ENCODE measurements around the gene PCDH9.

The PCDH9 gene

DNA sequence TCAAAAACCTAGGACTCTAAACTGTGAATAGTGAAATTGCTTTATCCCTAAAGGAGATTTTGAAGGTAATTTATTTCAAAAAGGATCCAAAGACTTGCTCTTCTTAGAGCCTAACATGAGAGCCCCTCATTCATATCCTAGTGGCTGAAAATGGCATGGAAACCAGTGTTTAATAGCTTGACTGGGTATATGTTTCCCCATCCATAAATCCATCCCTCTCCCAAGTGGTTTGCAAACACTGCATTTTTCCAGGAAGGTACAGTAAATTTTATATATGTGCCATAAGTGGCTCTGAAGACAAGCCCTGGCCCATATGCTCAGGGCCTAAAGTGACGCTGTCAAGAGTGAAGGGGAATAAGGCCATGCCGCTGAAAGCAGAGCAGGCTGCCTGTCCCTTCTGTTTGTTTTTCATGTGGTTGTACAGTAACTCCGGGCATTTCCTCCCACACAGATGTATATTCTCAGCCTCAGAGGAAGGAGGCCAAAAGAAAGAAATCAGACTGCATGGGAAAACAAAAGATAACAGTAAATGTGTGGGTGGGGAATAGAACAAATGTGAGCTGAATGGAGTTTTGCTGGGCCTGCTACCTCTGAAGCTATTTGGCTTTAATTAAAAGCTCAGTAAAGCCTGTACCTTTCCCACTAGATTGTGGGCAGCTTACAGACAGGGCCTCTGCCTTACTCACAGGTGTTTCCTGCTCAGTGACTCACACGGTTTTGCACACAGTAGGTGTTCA is 181.9 kb downstream of the PCDH9 start:
- no peaks in the 10 kb centered on the region for H4K20me1 ChIP-seq (ENCODE audit: insufficient read depth, low read length)
- H3K9me3 ChIP-seq (ENCODE audit: insufficient read depth, low read length) = no peaks in the 10 kb centered on the region
- no peak overlapping the region for H3K4me3 ChIP-seq (ENCODE audit: low read length)
- no peak overlapping the region for H3K4me2 ChIP-seq (ENCODE audit: low read length)
- H3K27me3 ChIP-seq (ENCODE audit: low read depth, low read length) = no peaks in the 10 kb centered on the region
- H3K9ac ChIP-seq (ENCODE audit: low read length) = no peak overlapping the region
- no peak overlapping the region for H2AFZ ChIP-seq (ENCODE audit: low read depth, low read length)
- no peaks in the 10 kb centered on the region for H3K4me1 ChIP-seq (ENCODE audit: low read length)
- H3K79me2 ChIP-seq (ENCODE audit: low read length) = no peaks in the 10 kb centered on the region
- H3K36me3 ChIP-seq (replicated peaks; ENCODE audit: low read depth, low read length) = no peaks in the 10 kb centered on the region
- no peak overlapping the region for H3K27ac ChIP-seq (ENCODE audit: low read length)
- no peak for TF ChIP-seq EZH2phosphoT487 (IDR thresholded peaks at IDR 0.05; ENCODE audit: low read depth)
- TF ChIP-seq, protein P1, sequence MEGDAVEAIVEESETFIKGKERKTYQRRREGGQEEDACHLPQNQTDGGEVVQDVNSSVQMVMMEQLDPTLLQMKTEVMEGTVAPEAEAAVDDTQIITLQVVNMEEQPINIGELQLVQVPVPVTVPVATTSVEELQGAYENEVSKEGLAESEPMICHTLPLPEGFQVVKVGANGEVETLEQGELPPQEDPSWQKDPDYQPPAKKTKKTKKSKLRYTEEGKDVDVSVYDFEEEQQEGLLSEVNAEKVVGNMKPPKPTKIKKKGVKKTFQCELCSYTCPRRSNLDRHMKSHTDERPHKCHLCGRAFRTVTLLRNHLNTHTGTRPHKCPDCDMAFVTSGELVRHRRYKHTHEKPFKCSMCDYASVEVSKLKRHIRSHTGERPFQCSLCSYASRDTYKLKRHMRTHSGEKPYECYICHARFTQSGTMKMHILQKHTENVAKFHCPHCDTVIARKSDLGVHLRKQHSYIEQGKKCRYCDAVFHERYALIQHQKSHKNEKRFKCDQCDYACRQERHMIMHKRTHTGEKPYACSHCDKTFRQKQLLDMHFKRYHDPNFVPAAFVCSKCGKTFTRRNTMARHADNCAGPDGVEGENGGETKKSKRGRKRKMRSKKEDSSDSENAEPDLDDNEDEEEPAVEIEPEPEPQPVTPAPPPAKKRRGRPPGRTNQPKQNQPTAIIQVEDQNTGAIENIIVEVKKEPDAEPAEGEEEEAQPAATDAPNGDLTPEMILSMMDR (IDR thresholded peaks at IDR 0.05; ENCODE audit: low read depth, low read length) = no peak

DNA sequence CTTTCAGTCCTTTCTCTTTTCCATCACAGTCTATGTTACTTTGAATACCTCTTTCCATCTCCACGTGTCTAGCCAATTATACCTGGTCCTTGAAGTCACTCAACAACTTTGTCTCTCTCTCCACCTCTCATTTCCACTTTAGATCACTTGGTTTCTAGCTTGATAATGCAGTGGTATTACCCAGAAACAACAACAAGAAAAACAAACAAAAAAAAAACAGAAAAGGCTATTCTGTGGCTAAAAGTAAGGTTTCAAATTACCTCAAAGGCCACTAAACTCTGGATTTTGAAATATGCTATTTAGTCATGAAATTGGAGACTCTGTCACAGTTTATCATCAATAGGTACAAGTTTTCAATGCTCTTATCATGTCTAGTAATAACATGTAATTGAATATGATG is 184.8 kb downstream of the PCDH9 start:
- H4K20me1 ChIP-seq (ENCODE audit: insufficient read depth, low read length) = no peaks in the 10 kb centered on the region
- H3K4me2 ChIP-seq (ENCODE audit: low read length) = no peak overlapping the region
- no peak overlapping the region for H2AFZ ChIP-seq (ENCODE audit: low read depth, low read length)

DNA sequence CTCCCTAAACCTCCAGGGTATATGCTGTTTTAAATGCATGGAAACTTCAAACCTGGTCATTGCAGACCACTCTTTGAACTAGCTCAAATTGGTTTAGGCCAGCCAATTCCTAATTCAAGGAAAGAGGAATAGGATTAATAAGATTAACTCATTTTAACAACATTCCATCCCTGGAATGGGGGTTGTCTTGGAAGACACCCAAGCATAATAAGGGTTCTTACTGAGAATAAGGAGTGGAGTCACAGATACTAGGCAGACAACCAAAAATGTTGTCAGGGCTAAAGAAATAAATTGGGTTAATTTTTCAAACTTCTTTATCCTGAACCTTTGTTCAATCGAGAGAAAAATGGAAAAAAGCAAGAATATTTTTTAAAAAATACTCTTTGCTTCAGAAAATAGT is 186.2 kb downstream of the PCDH9 start:
- no peaks in the 10 kb centered on the region for H3K9me3 ChIP-seq (ENCODE audit: insufficient read depth, low read length)
- no peaks in the 10 kb centered on the region for H3K27me3 ChIP-seq (ENCODE audit: low read depth, low read length)
- TF ChIP-seq, protein P1 (IDR thresholded peaks at IDR 0.05; ENCODE audit: low read depth, low read length) = no peak
- TF ChIP-seq EZH2phosphoT487 (IDR thresholded peaks at IDR 0.05; ENCODE audit: low read depth) = no peak
- H3K79me2 ChIP-seq (ENCODE audit: low read length) = no peaks in the 10 kb centered on the region
- H2AFZ ChIP-seq (ENCODE audit: low read depth, low read length) = no peak overlapping the region
- H3K9ac ChIP-seq (ENCODE audit: low read length) = no peak overlapping the region
- no peak overlapping the region for H3K4me3 ChIP-seq (ENCODE audit: low read length)
- H4K20me1 ChIP-seq (ENCODE audit: insufficient read depth, low read length) = no peaks in the 10 kb centered on the region
- H3K27ac ChIP-seq (ENCODE audit: low read length) = no peak overlapping the region
- H3K4me1 ChIP-seq (ENCODE audit: low read length) = no peaks in the 10 kb centered on the region
- no peak overlapping the region for H3K4me2 ChIP-seq (ENCODE audit: low read length)
- H3K36me3 ChIP-seq (replicated peaks; ENCODE audit: low read depth, low read length) = no peaks in the 10 kb centered on the region

More for the DNA sequence above, 184.8 kb downstream of the PCDH9 start:
- no peaks in the 10 kb centered on the region for H3K79me2 ChIP-seq (ENCODE audit: low read length)
- no peaks in the 10 kb centered on the region for H3K4me1 ChIP-seq (ENCODE audit: low read length)
- H3K27ac ChIP-seq (ENCODE audit: low read length) = no peak overlapping the region
- no peak overlapping the region for H3K9ac ChIP-seq (ENCODE audit: low read length)
- TF ChIP-seq, protein P1 (IDR thresholded peaks at IDR 0.05; ENCODE audit: low read depth, low read length) = no peak
- no peak for TF ChIP-seq EZH2phosphoT487 (IDR thresholded peaks at IDR 0.05; ENCODE audit: low read depth)
- H3K27me3 ChIP-seq (ENCODE audit: low read depth, low read length) = no peaks in the 10 kb centered on the region
- H3K9me3 ChIP-seq (ENCODE audit: insufficient read depth, low read length) = no peaks in the 10 kb centered on the region
- H3K36me3 ChIP-seq (replicated peaks; ENCODE audit: low read depth, low read length) = no peaks in the 10 kb centered on the region
- H3K4me3 ChIP-seq (ENCODE audit: low read length) = no peak overlapping the region

DNA sequence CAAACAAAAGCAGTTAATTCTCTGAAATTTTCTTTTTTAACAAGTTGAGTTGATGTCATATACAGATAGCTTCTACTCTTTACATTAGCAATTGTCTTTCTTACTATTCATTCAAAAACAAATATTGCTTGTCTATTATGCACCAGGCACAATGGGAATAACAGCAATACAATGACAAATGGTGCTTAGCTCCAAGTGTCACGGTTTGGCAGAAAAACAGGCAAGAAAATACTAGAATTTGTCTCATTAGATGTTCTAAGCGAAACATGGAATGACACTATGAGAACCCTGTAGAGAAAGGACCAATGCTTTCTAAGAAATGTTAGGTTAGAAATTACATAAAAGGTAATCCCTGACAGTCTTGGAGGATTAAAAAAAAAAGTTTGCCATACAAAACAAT is 187.6 kb downstream of the PCDH9 start:
- H4K20me1 ChIP-seq (ENCODE audit: insufficient read depth, low read length) = no peaks in the 10 kb centered on the region
- no peaks in the 10 kb centered on the region for H3K79me2 ChIP-seq (ENCODE audit: low read length)
- no peak overlapping the region for H3K27ac ChIP-seq (ENCODE audit: low read length)
- TF ChIP-seq EZH2phosphoT487 (IDR thresholded peaks at IDR 0.05; ENCODE audit: low read depth) = no peak
- TF ChIP-seq, protein P1 (IDR thresholded peaks at IDR 0.05; ENCODE audit: low read depth, low read length) = no peak
- no peaks in the 10 kb centered on the region for H3K27me3 ChIP-seq (ENCODE audit: low read depth, low read length)
- H3K4me2 ChIP-seq (ENCODE audit: low read length) = no peak overlapping the region
- no peak overlapping the region for H3K9ac ChIP-seq (ENCODE audit: low read length)
- no peaks in the 10 kb centered on the region for H3K36me3 ChIP-seq (replicated peaks; ENCODE audit: low read depth, low read length)
- no peak overlapping the region for H2AFZ ChIP-seq (ENCODE audit: low read depth, low read length)
- H3K9me3 ChIP-seq (ENCODE audit: insufficient read depth, low read length) = no peaks in the 10 kb centered on the region
- H3K4me1 ChIP-seq (ENCODE audit: low read length) = no peaks in the 10 kb centered on the region
- H3K4me3 ChIP-seq (ENCODE audit: low read length) = no peak overlapping the region

Data from OCI-LY3 (cell line).